HG03045 (cell line): ENCODE data around the gene FAM78B.

ENCODE experiments used
- ATAC-seq: cut with Tn5 transposase; IDR thresholded peaks from one replicate; pipeline ENCODE4 v1.9.1; 2021; ENCODE audit warnings: mild to moderate bottlenecking, moderate library complexity; ENCODE audit not compliant: unreplicated experiment

The FAM78B gene

GRCh38 chr1:166073489-166073888 is 93.3 kb downstream of the FAM78B start:
- ATAC-seq = no peak

GRCh38 chr1:166069390-166069789 is 97.4 kb downstream of the FAM78B start:
- no peak for ATAC-seq

GRCh38 chr1:166066107-166066506 is 100.7 kb downstream of the FAM78B start:
- ATAC-seq = no peak

DNA sequence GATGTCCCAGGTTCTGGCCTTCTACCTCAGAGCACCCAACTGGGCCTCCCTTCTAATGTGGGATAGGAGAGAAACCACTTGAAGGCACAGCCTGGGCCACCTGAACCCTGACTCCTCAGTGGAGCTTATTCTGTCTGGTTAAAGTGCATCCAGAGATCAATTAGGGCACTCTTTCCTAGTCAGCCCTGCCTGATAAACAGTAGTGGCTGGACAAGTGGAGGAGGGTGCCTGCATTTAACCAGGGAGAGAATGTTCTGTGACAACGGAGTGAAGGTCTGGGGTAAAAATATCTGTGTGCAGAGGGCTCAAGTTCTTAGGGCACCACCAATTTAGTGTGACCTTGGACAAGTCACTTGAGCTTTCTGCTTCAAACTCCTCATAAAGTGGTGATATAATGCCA is 101.8 kb downstream of the FAM78B start:
- ATAC-seq = no peak

DNA sequence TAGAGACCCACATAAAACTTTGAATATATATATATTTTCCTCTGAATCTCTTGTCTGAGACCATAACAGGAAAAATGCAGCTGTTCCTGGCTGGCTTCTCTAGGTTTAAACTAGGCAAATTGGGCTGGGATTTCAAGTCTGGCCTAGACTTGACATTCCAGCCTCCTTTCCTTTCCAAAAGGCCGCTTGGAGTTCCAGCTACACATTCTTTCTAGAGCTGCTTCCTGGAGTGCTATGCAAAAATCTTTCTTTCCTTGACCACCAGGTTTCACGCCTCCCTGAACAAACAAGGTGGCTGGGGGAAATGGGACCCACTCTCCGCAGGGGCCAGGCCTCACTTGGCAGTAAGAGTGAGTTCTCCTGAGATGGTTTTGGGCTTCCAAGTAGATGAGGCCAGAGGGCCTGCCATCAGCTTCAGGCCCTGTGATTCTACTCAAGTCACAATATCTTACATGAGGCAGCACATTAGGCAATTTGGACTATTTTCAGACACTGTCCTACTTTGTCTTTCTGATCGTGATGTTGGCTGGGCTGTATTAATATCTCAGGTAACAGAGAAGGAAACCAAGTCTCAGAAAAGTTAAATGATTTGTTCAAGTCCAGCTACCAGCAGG is 102.4 kb downstream of the FAM78B start:
- ATAC-seq = no peak

DNA sequence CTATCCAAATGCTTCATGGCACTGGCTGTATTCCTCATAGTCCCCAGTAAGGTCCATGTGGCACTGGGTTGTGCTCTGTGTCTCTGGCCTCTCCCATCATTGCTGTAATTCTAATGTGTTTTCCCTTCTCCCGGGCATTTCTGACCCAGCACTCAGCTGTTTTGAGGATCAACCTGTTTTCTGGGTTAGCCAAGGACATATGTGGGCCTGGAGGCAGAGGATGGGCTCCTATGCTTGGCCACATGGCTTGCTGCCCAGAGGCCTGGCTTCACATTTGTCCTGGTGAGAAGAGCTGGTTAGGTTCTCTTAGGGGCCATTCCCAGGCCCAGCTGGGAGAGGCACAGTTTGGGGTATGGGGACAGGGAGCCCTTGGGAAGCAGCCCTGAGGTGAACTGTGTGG is 103.1 kb downstream of the FAM78B start:
- ATAC-seq = no peak

GRCh38 chr1:166062421-166063070 is 104.3 kb downstream of the FAM78B start:
- ATAC-seq = no peak

- ATAC-seq = no peak
These were observed 109.2 kb downstream of the FAM78B start for GRCh38 chr1:166057650-166058049.

- no peak for ATAC-seq
These were observed 113.4 kb downstream of the FAM78B start for GRCh38 chr1:166053395-166053794.

DNA sequence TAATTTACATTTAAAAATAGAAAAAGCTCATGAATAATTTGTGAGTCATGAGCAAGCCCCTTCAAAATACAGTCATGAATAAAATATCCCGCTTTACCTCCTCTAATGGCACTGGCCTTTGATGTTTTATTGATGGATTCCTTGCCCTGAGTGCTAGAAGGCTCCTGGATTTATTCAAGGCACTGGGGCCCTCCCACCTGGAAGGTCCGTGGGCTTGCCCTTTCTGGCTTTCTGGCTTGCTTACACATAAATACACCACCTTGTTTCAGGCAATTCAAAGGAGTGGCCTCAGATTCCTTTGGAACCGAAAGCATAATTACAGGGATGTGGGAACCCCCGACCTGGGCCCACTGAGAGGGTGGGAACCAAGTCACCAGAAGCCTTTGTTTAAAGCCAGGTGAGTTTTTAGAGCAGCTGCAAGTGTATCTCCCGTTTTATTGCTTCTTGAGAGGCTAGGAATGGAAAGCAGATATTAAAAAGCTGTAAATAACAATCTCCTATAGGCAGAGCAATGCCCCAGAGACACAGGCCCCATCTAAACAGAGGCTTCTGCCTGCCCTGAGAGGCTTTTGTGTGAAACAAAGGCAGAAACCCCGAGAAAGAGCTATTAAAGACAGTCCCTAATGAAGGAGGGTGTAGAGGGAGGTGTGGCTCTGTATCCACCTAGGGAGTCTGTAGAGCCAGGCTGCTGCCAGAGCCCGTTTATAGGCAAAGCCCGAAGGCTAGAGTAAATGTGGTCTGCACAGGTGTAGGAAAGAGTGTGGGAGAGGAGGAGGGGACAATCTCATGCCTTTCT is 126.4 kb downstream of the FAM78B start:
- no peak for ATAC-seq

DNA sequence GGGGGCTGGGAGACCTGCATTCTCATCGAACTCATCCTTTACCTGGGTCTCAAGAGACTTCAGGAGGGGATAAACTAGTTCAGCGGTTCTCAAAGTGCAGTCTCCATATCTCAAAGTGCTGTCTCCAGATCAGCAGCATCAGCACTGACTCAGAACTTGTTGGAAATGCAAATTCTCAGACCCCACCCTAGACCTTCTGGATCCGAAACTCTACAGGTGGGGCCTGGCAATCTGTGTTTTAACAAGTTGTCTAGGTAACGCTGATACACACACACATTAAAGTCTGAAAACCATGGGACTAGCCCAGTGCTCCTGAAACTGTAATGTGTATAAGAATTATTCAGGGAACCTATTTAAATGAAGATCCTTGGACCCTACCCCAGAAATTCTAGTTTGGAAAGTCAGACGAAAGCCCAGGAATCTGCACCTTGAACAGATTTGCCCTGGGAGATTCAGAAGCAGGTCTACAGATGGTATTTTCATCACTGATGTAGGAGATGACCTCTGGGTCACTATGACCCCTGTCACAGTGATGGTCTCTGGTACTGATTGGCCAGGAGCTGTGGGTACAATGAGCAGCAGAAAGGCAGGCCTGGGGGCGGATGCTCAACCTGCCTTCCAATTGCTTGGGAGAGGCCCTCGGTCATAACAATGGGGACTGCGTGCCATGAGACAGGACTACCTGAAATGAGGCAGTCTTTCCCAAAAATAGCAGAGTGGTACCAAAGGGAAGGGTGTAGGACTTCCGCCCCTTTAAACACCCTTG is 127.2 kb downstream of the FAM78B start:
- ATAC-seq = no peak

DNA sequence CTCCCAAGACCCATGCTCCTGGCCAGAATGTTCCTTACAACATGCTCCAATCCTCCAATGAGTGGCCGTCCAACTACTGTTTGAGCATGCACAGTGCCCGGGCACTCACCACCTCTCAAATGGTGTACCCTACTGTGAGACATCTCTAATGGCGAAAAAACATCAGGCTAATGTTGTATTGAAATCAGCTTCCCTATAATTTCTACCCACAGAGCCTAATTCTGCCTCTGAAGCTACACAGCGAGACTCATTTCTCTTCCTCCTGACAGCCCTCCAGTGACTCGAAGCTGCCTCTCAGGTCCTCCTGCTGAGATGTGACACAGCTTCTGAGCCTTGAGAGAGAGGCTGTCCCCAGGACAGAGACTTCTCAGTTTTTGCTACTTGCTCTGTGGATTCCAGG is 130.7 kb downstream of the FAM78B start:
- no peak for ATAC-seq

- ATAC-seq = no peak
These were observed 134.0 kb downstream of the FAM78B start for GRCh38 chr1:166032572-166033371.

DNA sequence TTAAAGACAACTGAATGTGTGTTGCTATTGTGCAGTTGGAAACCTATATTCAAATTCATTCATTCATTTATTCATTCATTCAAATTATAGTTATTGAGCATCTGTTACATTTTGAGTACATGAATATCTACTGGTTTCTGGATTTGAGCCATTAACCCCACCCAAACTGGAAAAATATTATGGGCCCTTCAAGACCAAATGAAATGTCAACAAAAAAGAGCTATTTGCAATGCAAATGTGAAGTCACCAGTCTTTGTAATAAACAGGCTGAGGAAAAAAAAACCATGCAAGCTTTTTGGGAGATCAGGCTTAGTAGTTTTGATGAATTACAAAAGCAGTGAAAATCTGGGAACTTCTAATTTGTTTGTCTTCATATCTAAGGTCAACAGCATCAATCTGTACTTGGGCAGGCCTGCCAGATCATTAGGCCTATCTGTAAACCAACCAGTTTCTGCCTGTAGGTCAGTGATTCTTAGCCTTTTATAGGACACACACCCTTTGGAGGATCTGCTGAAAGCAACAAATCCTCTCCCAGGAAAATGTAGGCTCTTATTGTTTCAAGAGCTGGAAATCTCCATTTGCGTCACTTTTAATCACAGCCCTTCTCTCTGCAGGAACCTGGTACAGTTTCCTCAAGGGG is 134.7 kb downstream of the FAM78B start:
- no peak for ATAC-seq

DNA sequence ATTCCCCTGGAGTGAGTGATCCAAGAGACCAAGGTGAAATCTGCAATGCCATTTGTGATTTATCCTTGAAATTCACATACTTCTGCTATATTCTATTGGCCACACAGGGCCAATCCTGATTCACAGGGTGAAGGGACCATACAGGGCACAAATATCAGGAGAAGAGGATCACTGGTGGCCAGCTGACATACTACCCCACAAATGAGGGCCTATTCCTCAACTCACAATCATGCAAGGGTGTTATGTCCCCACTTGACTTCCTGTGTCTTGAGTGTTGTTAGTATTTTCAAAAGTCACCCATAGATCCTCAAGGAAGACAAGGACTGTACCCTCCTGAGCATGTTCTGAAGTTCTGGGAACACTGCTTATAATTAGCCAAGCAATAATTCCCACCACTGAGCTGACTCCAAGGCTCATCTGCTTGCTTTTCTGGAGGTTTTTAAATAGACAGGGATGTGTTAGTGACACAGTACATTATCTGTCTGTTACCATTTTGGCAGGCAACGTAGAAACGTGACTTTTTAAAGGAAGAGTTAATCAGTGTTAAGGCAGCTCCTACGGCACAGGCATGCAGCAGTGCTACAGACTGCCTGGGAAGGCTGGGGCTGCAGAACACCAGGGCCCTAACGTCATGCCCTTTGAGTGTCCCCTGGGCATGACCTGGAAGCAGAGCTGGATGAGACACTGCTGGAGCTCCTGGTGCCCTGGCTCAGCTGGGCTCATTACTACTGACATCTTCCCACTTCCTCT is 137.4 kb downstream of the FAM78B start:
- no peak for ATAC-seq

- ATAC-seq = no peak
These were observed 140.2 kb downstream of the FAM78B start for GRCh38 chr1:166026555-166026954.

DNA sequence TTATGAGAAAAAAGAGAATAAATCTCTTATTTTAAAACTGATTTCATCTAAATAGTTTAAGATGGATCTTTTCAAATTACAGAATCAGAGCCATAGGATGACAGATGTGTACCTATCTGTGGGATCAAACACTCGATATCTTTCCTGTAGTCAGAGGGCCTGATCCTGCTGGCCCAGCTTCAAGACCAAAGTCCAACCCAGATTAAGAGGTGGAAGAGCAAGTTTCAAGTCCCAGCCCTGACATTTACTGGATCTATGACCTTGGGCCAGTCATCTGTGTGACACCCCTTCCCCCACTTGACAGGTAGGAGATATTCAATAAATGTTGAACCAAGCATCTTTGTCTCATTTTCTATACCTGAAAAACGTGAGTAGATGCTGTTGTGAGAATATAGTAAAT is 140.7 kb downstream of the FAM78B start:
- no peak for ATAC-seq

- ATAC-seq = no peak
These were observed 146.6 kb downstream of the FAM78B start for GRCh38 chr1:166020210-166020609.
